Measurements from ENCODE around the gene TIPRL.

- TF ChIP-seq POLR2A (IDR thresholded peaks at IDR 0.05; ENCODE audit: control extremely low read depth in 1 of 2, low read depth in 2 of 2, low read length in 2 of 2) (no peak), CTCF (IDR thresholded peaks at IDR 0.05; ENCODE audit: control extremely low read depth in 1 of 3, insufficient read depth in 1 of 3, low read depth in 1 of 3, low read length in 3 of 3) (no peak), RFX5 (IDR thresholded peaks at IDR 0.05; ENCODE audit: borderline replicate concordance, low read depth, low read length) (no peak), KDM5A (IDR thresholded peaks at IDR 0.05; ENCODE audit: low read length) (no peak)
Measured at GRCh38 chr1:168159251-168159650, 19.5 kb upstream of the TIPRL start.
